ENCODE results near the gene SHKBP1.

Gene SHKBP1

GRCh38 chr19:40616941-40617340 is 40.3 kb downstream of the SHKBP1 start:
- no peak for DNase-seq (ENCODE audit: low spot score)
- TF ChIP-seq, protein P1, sequence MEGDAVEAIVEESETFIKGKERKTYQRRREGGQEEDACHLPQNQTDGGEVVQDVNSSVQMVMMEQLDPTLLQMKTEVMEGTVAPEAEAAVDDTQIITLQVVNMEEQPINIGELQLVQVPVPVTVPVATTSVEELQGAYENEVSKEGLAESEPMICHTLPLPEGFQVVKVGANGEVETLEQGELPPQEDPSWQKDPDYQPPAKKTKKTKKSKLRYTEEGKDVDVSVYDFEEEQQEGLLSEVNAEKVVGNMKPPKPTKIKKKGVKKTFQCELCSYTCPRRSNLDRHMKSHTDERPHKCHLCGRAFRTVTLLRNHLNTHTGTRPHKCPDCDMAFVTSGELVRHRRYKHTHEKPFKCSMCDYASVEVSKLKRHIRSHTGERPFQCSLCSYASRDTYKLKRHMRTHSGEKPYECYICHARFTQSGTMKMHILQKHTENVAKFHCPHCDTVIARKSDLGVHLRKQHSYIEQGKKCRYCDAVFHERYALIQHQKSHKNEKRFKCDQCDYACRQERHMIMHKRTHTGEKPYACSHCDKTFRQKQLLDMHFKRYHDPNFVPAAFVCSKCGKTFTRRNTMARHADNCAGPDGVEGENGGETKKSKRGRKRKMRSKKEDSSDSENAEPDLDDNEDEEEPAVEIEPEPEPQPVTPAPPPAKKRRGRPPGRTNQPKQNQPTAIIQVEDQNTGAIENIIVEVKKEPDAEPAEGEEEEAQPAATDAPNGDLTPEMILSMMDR (IDR thresholded peaks at IDR 0.05; ENCODE audit: extremely low read depth, missing control alignments): no peak

GRCh38 chr19:40617961-40618360 is 41.3 kb downstream of the SHKBP1 start:
- TF ChIP-seq, protein P1 (IDR thresholded peaks at IDR 0.05; ENCODE audit: extremely low read depth, missing control alignments): no peak
- DNase-seq (ENCODE audit: low spot score): no peak

DNA sequence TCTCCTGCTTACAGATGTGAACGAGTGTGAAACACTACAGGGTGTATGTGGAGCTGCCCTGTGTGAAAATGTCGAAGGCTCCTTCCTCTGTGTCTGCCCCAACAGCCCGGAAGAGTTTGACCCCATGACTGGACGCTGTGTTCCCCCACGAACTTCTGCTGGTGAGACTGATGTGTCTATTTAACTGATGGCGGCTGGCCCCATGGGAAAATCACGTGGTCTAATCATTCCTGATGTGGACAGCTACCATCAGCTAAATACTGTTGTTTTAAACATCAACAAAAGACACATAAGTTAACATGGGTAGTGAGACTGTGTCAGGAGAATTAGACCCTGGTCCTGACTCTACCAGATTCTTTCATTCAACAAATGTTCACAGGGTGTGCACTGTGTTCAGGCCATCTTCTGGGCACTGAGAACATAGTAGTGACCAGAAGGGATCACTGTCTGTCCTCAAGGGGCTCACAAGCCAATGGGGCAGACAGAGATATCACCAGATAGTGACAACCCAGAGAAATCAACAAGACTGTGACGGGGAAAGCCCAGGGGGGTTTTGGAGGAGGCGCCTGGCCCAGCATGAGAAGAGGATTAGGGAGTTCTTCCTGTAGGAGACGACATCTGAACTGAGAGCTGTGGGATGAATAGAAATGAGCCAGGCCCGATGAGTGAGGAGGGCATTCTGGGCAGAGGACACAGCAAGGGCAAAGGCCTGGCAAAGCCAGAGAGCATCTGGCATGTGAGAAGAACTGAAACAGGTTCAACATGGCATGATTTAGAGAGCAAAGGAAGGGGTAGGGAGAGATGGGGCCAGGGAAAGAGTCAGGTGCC is 42.9 kb downstream of the SHKBP1 start:
- TF ChIP-seq, protein P1 (IDR thresholded peaks at IDR 0.05; ENCODE audit: extremely low read depth, missing control alignments): no peak
- no peak for DNase-seq (ENCODE audit: low spot score)

- TF ChIP-seq, protein P1 (IDR thresholded peaks at IDR 0.05; ENCODE audit: extremely low read depth, missing control alignments): no peak
- DNase-seq (ENCODE audit: low spot score): no peak
These were observed 43.5 kb downstream of the SHKBP1 start for GRCh38 chr19:40620161-40620485.

GRCh38 chr19:40621283-40621682 is 44.6 kb downstream of the SHKBP1 start:
- TF ChIP-seq, protein P1 (IDR thresholded peaks at IDR 0.05; ENCODE audit: extremely low read depth, missing control alignments): no peak
- no peak for DNase-seq (ENCODE audit: low spot score)

DNA sequence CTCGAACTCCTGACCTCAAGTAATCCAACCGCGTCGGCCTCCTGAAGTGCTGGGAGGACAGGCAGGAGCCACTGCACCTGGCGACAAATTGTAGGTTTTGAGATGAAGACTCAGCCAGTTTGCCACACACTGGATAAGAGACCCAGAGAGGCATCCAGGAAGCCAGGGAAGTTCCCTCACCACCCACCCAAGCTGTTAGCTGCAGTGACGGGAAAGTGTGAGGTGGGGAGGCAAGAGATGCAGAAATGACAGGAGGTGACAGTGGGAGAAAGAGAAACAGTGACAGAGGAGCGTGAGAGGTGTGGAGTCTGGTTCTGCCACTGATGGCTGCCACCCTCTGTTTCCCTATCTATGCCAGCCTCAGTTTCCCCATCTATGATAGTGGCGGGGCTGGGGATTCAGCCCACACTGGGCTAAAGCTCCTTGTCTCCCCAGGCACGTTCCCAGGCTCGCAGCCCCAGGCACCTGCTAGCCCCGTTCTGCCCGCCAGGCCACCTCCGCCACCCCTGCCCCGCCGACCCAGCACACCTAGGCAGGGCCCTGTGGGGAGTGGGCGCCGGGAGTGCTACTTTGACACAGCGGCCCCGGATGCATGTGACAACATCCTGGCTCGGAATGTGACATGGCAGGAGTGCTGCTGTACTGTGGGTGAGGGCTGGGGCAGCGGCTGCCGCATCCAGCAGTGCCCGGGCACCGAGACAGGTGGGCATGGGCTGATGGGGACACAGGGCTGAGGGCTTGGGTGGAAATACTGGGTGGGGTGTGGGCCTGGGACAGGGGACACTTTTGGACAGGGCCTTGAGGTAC is 45.5 kb downstream of the SHKBP1 start:
- TF ChIP-seq, protein P1 (IDR thresholded peaks at IDR 0.05; ENCODE audit: extremely low read depth, missing control alignments): no peak
- no peak for DNase-seq (ENCODE audit: low spot score)

DNA sequence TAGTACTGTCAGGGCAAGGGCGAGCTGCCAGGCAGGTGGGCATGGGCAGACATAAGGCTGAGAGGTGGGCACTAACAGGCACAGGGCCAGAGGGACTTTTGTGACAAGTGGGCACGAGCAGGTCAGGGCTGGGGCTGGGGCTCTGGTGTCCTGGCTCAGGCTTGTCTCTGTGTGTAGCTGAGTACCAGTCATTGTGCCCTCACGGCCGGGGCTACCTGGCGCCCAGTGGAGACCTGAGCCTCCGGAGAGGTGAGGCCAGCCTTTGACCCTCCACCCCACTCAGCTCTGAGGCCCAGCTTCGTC is 46.1 kb downstream of the SHKBP1 start:
- DNase-seq (ENCODE audit: low spot score): no peak
- TF ChIP-seq, protein P1 (IDR thresholded peaks at IDR 0.05; ENCODE audit: extremely low read depth, missing control alignments): no peak

Measured in GM20000 (cell line).